Measurements from ENCODE around the gene CC2D1A.

Gene CC2D1A

GRCh38 chr19:13905634-13906520 lies at the start of gene CC2D1A, which contains the start of gene BRME1:
CC2D1A (plus strand) TSS chr19:13906201; CDS start chr19:13906442, 241 bp downstream.
BRME1 (minus strand) TSS chr19:13906117; CDS start chr19:13904892, 1,225 bp downstream.
- peak; percentile 83 for DNase-seq

- no peak for DNase-seq
Observed at GRCh38 chr19:13856497-13856896, 49.5 kb upstream of the CC2D1A start.

GRCh38 chr19:13859361-13859880 lies 46.6 kb upstream of the CC2D1A start:
- no peak for DNase-seq

DNA sequence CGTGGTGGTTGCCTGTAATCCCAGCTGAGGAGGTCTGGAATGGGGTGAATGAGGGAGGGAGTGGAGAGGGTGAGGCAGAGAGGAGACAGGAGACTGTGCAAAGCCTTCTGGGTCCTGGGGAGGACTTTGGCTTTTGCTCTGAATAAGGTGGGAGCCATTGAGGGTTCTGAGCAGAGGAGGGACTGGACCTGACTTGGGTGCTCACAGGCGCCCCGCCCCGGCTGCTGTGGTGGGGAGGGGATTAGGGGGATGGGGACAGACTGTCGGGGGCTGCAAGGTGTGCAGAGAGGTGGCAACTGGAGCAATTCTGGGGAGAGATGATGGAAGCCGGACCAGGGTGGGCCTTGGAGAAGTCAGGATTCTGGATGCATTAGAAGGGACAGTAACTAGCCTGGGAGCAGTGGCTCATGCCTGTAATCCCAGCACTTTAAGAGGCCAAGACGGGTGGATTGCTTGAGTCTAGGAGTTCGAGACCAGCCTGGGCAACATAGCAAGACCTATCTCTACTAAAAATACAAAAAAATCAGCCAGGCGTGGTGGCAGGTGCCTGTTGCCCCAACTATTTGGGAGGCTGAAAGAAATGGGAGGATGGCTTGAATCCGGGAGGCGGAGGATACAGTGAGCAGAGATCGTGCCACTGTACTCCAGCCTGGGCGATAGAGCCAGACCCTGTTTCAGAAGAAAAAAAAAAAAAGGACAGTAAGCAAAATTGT lies 45.2 kb upstream of the CC2D1A start:
- DNase-seq = no peak

GRCh38 chr19:13861392-13861713 lies 44.6 kb upstream of the CC2D1A start:
- DNase-seq = no peak

- DNase-seq = peak; percentile 33
Observed at GRCh38 chr19:13861714-13862531, 44.1 kb upstream of the CC2D1A start.

- DNase-seq = no peak
Observed at GRCh38 chr19:13864046-13864666, 41.8 kb upstream of the CC2D1A start.

GRCh38 chr19:13864667-13865570 lies 41.1 kb upstream of the CC2D1A start:
- DNase-seq = no peak

GRCh38 chr19:13865571-13866462 lies 40.2 kb upstream of the CC2D1A start:
- no peak for DNase-seq

DNA sequence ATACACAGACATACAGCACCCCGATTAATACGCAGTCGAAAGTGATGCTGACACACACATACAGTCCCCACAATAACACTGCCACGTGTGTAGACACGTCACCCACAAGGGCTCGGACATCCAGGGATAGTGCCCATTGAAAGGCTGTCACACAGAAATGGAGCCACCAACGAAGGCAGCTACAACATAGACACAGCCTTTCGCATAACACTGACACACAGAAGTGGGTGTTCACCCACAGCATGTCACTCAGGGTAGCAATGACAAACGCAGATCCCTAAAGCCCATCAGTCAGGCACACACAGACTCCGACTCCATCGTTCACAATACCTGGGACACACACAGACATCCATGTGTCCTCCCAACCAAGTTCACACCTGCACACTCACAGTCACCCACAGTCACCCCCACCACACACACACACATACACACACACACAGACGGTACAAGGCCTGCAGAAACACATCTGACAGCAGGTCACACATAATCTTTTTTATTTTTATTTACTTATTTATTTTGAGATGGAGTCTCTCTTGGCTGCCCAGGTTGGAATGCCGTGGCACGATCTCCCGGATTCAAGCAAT lies 39.4 kb upstream of the CC2D1A start:
- DNase-seq = no peak

GRCh38 chr19:13868663-13869062 lies 37.3 kb upstream of the CC2D1A start:
- DNase-seq = no peak

DNA sequence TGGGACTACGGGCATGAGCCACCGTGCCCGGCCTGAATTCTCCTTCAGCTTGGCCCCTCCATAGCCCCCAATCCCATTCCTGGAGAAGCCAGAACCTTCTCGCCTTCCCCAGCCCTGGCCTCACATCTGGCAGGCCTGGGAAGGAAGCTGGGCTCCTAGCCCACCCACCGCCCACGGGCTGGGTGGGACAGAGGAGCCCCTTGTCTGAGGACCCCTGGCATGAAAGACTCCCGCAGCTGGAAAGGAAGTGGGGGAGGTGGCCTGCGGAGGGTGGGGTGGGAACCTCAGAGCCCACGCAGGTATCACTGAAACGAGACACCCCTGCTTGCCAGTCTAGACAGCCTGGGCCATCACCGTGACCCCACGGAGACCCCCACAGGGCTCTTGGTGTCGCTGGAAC lies 36.7 kb upstream of the CC2D1A start:
- DNase-seq = no peak

- no peak for DNase-seq
Observed at GRCh38 chr19:13870873-13871272, 35.1 kb upstream of the CC2D1A start.

DNA sequence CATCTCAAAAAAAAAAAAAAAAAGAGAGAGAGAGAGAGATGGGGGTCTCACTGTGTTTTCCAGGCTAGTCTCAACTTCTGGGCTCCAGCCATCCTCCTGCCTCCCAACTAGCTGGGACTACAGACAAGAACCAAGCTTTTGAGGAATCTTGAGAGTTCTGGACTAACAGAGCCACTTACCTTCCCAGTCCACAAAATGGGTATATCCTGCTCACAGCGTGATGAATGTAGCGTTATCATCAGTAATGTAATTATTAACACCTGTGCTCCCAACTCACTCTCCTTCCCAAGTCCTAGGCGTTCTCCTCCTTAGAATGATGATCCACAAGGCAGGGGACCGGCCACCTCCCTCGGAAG lies 33.7 kb upstream of the CC2D1A start:
- DNase-seq = no peak

DNA sequence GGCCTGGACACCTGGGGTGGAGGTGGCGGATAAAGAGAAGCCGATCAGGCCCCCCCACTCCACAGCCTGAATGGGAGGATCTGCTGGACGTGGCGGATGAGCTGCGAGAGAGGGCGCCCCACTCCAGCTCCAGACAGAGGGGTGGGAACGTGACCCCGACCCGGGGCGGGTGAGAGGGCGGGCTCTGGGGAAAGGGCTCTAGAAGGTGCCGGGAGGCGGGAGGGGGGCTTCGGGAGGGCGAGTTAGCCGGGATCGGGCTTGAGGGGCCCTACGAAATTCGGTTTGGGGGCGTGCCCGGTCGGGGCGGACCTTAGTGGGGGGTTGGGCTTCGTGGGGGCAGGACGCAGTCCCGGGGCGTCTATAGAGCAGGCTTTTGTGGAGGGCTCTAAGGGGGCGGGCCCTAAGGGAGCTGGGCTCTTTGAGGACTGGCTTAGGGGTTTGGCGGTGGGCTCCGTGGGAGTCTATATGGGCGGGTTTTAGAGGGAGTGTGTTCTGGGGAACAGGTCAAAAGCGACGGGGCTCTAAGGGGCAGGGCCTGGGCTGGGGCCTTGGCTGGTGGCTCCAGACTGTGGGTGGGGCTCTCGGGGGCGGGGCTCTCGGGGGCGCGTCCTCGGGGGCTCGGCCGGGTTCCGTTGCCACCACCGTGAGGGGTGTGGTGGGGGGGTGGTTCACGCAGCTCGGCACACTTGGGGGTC lies 33.2 kb upstream of the CC2D1A start:
- DNase-seq = no peak

- no peak for DNase-seq
Observed at GRCh38 chr19:13873834-13874515, 32.0 kb upstream of the CC2D1A start.

GRCh38 chr19:13875824-13876223 lies 30.2 kb upstream of the CC2D1A start:
- DNase-seq = no peak

DNA sequence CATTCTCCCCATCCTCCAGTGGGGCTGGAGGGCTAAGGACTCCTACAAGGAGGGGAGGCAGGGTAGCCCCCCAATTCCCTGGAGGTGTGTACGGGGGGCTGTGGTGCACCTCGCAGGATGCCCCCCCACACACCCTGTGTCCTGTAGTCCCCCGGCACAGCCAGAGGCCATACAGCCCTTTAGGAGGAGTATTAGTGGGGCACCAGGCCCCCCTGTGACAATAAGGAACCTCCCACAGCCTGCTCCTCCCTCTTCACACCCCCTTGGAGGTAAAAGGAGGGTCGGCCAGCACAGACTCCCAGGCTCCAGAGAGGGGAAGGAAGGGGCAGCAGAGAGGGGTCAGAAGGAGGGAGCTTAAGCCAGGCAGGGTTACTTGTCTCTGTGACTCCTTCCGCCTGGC lies 29.2 kb upstream of the CC2D1A start, which contains the start of gene NANOS3:
NANOS3 (plus strand) TSS at position 301 of the 400 bp plus-strand sequence. CDS start 115 bp downstream, outside the sequence.
- DNase-seq = no peak

GRCh38 chr19:13877303-13877702 lies 28.7 kb upstream of the CC2D1A start:
- DNase-seq = no peak
